Kidney capillary endothelial cell (primary cell): Measurements from ENCODE around the gene EEF2K.
A peak's percentile ranks its signal among the peaks of the same experiment; 100 is the strongest.

ENCODE experiments used
- DNase-seq: peaks from one replicate; pipeline ENCODE4 v3.0.0-alpha.2; 2018; ENCODE audit warnings: low spot score

EEF2K gene

DNA sequence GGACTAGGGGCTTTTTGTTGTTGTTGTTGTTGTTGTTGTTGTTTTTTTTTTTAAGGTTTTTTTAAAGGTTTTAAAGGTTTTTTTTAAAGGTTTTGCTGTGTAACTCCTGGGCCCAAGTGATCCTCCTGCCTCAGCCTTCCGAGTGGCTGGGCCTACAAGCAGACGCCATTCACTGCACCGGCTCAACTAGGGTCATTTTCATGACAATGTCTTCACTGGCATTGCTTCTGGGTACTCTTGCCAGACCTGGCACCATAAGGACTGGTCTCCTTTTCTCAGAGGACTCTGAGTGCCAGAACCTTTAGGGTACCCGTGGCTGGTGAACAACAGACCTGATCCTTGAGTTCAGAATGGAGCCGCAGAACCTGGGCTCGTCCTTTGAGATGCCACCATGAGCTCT lies 111.5 kb downstream of the EEF2K start:
- DNase-seq: no peak

DNA sequence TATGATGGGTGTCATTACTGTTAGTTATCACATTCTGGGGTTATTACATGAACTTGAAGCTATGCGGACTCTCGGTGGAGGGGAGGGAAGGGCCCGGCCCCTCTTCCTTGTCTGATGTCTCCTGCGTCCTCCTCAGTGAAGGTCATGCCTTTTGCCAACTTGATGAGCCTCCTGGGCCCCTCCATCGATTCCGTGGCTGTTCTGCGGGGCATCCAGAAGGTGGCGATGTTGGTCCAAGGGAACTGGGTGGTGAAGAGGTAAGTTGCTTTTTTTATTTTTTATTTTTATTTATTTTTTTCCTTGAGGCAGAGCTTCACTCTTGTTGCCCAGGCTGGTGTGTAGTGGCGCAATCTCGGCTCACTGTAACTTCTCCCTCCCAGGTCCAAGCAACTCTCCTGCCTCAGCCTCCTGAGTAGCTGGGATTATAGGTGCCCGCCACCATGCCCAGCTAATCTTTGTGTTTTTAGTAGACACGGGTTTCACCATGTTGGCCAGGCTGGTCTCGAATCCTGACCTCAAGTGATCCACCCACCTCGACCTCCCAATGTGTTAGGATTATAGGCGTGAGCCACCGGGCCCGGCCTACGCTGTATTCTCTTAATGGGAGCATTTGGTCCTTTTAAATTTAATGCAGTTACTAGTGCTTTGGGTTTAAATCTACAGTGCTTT lies 112.7 kb downstream of the EEF2K start:
- peak; percentile 27 for DNase-seq

DNA sequence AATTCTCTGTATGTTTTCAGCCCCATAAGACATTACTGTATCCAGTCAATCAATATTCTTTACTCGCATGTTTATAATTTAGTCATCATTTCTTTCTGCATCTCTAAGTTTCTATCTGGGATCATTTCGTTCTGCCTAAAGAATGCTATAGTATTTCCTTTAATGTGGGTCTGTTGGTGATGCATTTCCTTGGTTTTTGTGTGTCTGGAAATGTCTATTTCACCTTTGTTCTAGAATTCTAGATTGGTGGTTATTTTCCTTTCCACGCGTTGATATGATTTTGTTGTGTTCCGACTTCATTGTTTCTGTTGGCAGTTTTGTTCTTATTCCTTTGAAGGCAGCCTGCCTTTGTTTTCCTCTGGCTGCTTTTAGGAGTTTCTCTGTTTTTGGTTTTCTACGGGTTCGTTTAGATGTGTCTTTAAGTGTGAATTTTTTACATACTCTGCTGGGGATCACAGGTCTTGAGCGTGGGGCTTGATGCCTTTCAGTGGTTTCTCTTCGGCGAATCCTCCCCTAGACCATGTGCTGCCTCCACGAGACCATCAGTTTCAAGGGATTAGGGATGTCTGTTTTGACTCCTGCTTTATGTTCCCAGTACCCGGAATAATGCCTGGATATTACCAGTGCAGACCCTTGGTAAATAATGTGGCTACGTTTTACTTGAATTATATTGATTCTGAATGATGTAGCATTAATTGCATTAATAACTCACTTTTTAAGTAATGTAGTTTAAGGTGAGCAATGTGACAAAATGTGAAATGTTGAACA lies 114.7 kb downstream of the EEF2K start:
- DNase-seq: no peak

DNA sequence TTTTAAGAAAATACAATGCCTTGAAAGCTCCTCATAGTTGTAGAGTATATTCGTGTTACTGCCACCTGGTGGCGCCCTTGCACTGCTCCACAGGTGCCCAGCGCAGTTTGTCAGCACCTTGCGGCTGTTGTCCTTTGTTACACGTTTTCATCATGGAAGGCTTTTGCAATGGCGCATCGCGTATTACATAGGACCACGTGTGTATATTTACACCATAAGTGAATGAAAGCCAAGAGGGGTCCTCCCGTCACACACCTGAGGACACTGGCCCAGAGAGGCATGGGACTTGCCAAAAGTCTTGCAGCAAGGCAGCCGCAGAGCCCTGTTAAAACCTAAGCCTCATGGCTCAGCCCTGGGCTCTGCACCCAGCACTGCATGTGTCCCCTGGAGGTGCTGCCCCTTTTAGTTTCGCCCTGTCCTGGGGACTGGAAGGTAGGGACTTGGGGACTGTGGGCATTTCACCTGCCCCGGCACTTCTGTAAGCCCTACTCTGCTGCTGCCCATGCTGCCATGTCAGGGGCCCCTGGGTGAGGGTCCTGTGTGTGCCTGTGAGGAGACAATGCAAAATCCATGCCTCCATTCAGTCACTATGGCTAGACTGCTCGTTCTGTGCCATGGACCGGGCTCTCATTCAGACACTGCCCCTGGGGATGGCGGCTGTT lies 115.4 kb downstream of the EEF2K start:
- DNase-seq: peak; percentile 75

DNA sequence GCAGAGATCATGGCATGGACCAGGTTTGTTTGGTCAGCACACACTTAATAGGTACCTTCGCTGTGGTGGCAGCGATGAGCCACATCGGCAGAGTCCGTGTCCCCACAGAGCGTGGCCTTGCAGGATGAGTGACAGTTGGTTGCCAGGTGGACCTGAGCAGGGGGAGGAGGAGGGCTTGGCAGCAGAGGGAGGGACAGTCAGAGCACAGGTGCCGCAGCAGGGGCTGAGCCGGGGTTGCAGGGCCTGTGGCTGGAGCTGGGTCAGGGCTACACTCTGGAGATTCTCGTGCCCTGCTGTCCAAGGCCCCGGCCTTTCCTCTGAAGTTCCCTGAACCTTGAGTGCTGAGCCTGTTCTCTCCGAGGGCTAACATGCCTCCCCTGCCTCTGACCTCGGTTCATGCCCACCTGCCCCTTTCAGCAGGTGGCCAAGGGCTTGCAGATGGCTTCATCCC lies 116.0 kb downstream of the EEF2K start:
- DNase-seq: no peak

DNA sequence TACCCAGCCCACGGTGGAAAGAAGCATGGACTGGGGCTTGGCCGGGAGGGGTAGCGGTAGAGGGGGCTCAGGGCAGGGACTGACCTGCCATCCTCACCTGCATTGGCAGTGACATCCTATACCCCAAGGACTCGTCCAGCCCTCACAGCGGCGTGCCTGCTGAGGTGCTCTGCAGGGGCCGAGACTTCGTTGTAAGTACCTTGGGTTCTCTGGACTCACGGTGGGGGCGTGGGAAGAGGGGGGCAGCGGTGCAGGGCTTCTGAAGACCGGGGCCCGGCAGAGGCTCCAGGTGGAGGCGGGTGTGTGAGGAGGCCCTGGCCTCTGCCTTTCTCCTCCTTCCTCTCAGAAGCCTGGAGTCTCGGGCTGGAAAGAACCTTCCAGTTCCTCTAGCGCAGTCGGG lies 116.7 kb downstream of the EEF2K start:
- no peak for DNase-seq

DNA sequence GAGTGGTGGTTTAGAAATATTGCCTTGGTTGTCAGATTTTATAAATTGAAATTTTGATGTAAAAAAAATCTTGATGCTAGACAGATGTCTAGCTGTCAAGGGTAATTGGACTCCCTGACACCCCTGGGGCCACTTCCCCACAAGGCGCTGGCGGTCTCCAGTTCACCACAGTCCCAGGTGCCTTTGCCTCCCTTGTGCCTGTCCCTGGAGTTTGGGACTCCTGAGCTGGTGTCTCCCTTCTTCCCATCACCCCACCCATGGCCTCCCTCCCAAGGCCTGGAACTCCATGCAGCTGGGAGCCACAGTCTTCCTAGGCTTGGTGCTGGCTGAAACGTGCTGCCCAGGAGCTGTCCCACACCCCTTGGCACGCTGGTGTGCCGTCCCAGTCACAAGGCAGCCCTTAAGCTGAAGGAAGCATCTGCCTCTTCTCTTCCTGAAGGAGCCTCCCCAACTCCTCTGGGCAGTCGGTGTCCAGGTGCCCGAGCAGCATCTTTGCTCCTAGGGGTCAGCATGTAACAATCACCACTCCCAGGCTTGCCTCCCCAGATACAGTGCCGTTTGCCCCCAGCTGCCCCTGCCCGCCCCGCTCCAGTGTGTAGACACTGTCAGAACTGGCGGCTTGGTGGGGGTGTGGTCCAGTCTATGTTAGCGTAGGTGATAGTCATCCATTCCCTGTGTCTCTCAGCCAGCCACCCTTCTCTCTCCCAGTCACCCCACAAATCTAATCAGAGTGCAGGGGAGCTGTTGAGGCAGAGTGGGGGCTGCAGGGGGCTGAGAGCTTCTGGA lies 117.3 kb downstream of the EEF2K start:
- no peak for DNase-seq

DNA sequence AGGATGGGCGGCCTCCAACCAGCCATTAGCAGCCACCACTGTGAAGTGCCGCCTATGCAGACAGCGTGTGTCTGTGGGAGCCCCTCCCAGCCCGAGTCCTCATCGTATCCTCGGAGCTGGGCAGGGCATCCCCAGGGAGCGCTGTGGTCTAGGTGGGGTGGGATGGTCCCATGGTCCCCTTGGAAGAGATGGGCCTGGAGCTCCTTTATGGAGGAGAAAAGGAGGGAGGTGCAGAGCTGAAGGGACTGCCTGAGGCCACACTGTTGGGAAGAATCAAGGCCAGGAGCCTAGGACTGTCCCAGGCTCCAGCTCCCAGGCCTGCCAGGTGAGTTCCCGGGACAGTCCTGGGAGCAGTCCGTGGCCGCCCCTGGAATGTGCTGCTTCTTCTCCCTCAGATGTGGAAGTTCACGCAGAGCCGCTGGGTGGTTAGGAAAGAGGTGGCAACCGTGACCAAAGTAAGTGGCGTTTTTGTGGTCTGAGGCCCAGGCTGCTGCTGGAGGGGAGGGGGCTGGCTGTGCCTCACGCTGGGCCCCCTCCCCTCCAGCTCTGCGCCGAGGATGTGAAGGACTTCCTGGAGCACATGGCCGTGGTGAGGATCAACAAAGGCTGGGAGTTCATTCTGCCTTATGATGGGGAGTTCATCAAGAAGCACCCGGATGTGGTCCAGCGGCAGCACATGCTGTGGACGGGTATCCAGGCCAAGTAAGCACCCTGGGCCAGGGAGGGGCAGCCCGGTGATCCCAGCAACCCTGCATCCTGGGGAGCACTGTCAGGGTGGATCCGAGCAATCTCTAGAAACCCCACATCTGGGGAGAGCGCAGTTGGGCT lies 118.1 kb downstream of the EEF2K start:
- DNase-seq: no peak

DNA sequence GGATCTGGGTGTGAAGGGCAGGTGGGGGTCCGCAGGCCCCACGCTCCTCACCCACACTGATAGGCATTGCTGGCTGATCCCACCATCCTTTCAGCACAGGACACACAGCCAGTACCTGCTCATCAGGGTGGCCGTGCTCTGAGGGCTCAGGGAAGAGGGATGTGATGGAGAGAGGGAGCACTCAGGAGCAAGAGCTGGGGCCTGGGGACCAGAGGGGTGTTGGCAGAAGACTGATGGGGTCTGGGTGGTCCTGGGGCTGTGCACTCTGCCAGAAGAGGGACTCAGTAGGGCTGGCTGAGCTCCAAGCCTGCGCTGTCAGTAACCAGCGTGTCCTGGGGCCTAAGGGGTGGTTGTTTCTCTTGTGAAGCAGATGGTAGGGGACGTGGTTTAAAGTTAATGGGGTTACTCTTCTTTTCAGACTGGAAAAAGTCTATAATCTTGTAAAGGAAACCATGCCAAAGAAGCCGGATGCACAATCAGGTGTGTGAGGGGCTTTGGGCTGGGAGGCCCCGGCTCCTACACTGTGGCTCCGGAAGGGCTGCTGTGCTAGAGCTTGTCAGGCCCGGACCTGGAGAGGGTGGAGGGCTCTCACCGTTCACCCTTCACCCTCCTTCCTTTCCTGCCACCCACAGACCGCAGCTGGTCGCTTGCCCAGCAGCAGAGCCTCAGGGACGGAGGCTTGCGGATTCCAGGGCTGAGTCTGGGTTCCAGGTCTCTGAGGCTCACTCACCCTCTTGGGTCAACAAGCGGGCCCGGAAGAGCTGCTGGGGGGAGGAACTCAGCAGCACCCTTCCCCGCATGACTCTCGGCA lies 118.9 kb downstream of the EEF2K start:
- DNase-seq: no peak

DNA sequence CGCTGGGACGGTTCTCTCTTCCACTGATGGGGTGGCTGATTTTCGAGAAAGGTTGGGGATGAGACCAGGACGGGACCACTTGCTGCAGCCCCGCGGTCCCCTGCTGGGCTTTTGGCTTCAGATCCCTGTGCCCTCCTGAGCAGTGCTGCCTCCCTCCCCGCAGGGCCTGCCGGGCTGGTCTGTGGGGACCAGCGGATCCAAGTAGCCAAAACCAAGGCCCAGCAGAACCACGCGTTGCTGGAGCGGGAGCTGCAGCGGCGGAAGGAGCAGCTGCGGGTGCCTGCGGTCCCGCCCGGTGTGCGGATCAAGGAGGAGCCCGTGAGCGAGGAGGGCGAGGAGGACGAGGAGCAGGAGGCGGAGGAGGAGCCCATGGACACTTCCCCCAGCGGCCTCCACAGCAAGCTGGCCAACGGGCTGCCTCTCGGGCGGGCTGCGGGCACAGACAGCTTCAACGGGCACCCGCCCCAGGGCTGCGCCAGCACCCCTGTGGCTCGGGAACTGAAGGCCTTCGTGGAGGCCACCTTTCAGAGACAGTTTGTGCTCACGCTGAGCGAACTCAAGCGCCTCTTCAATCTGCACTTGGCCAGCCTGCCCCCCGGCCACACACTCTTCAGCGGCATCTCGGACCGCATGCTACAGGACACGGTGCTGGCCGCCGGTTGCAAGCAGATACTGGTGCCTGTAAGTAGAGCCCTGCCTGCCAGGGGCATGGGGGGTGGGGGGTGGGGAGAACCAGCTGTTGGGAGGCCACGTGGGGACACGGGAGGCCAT lies 119.7 kb downstream of the EEF2K start:
- no peak for DNase-seq

DNA sequence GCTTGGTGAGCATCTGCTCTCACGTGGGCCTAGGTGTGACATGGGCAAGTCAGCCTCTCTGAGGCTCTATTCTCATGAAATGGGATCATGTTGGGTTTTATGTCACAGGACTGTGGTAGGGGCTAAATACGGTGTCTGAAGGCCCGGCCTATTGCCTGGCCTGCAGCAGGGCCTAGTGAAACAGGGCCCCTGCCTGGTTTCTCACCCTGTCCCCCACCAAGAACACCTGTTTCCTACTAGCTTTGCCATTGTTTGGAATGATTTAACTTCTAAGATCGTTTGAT lies 120.2 kb downstream of the EEF2K start:
- no peak for DNase-seq

DNA sequence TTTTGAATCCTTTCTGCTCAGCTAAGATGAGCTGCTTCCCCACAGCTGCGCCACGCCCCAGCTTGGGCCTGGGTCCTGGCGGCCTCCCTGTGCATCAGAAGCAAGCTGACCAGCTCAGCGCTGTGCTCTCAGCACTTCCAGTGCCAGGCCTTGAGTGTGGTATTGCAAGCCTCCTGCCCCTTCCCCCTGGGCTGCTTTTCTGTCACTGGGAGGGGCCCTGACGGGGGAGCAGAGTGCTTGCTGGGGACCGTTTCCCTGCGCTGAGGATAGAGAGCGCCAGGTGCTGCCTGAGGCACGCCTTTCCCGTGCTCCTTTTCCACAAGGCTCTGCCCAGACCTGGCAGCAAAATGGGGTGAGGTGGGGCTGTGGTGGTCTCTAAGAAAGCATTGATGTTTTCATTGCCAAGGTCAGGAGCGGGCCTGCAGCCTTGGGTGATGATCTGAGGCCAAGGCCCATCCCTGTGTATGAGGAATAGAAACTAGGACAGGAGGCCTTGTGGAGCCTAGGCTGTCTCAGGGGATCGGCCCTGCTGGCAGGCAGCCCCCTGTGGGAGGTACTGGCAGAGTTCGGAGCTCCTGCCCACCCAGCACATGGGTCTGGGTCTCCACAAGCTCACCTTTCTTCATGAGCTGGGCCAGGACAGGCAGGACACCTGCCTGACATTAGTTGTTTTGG lies 120.8 kb downstream of the EEF2K start:
- DNase-seq: no peak

DNA sequence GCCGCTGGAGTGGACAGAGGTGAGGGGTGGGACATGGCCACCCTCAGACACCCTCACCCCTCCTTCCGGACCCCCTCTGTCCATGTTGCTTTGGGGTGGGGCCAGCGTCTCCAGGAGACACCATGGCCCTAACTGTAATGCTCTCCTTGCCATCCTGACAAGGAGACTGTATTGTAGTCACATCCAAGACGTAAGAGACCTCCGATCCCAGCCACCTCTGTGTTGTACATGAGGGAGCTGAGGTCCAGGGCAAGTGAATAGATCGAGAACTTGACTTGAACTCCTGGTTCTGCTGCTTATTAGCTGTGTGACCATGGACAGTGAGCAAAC lies 121.3 kb downstream of the EEF2K start:
- no peak for DNase-seq

DNA sequence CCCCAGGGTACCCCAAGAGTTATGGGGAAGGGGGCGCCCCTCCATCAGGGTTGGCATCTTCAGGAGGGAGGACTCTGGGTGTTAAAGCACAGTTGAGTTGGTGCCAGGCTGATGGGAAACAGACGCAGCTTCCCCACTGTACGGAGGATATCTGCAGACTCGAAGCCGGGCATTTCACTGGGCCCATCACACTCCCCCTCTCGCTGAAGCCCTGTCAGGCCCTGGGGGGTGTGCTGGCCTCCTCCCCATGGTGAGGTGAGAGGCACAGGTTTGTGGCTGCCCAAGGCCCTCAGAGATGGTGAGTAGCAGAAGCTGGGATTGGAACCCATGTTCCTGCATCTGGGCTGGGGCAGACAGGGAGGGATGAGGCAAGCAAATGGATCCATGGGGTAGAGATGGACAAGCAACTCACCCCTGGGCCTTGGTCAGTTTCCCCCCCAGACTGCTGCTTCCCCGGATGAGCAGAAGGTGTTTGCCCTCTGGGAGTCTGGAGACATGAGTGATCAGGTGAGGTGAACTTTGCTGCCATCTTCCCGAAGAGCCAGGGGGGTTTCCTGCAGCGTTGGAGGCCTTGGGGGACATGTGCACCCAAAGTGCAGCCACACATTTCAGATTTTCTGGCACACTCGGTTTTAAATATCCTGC lies 122.1 kb downstream of the EEF2K start:
- no peak for DNase-seq

DNA sequence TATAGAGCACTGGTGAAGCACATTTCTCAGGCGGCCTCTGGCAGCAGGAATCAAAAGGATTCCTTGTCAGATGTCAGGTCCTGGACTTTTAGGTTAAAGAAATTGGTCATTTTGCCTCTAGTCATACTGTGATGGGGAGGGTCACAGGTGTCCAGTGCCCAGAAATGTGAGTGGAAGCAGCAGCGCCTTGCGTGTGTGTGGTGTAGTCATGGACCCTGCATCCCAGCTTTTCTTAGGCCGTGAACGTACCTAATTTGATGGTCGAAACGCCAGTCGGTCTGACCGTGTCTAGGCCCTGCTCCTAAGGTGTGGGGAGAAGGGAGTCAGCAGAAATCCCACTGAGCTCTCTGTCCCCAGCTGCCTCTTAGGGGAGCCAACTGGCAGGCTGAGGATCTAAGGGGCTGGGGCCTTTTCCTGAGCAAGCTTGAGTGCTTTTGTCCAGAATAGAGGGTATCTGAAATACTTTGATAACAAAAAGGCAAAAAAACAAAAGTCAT lies 123.2 kb downstream of the EEF2K start:
- no peak for DNase-seq

DNA sequence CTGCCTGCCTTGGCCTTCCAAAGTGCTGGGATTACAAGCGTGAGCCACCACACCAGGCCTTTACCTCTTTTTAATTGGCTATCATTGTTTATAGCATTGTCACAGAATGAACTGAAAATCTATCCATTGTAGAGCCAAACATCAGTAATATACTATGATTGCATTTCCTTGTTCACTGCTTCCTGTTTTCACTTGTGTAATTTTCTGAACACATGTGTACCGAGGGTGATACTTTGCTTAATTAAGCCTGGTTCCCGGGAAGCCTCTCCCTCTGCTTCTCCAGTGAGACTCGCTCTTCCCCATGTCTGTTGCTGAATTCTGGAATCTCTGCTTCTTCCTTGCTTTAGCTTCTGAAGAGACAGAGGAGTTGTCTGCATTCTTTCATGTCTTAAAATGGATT lies 124.2 kb downstream of the EEF2K start:
- no peak for DNase-seq

DNA sequence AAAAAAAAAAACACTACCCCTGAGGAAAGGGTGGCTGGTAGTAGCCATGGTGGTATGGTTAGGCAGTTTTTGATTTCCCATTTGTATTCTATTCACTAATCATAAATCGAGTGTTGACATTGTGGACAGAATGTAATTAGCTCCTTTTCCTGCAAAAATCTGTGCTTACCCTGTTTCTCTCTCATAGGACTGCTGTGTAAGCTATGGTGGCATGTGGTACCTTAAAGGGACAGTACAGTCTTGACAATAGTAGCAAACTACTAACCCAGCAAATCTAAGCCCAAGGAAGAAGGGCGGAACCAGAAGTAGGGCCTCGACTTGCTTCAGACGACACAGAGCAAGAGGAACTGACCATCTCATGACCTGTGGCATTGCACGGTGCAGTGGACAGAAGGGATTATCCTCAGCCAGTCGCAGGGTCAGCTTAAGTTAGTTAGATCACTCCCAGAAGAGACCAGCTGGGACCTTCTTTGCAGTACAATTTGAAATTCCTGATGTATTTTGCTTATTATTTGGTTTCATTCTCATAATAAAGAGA lies 127.4 kb downstream of the EEF2K start:
- DNase-seq: no peak

DNA sequence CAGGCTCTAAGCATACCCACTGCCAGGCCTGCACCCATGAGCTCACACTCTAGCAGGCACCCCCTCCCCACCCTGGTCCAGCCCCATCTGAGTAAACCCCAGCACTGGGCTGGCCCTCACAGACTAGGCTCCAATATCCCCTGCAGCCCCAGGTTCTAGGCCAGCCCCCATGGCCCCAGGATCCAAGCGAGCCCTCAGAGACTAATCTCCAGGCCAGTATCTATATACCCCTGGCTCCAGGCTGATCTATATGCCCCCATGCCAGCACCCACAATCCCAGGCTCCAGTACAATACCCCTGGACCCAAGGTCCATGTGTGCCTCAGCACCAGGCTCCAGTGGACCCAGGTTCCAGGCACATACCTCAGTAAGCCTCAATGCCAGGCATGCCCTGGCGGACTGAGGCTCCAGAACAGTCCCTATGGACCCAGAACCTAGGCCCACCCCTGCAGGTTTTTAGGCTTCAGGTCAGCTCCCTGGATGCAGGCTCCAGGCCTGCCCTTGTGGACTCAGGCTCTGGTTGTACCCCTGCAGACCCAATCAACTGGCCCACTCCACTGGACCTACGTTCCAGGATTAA lies 129.7 kb downstream of the EEF2K start:
- DNase-seq: no peak
